Kidney epithelial cell (primary cell): Measurements from ENCODE around the gene LIPC. TPM values are rescaled to one million over a fixed set of nuclear protein-coding genes. Genes with fewer than 3 reads are reported as not detected.

Experiments used
- DNase-seq: peaks from one replicate; pipeline ENCODE4 v3.0.0-alpha.2; 2010; ENCODE audit warnings: low read depth
- H3K27me3 ChIP-seq: 2 replicates; pipeline ENCODE4 v1.6.0; 2011; ENCODE audit warnings: low read length; ENCODE audit not compliant: control insufficient read depth, insufficient read depth
- H3K36me3 ChIP-seq: 2 replicates; pipeline ENCODE4 v1.5.1; 2011; ENCODE audit warnings: low read length; ENCODE audit not compliant: control insufficient read depth, insufficient read depth
- H3K4me3 ChIP-seq: 2 replicates; pipeline ENCODE4 v1.5.1; 2011; ENCODE audit warnings: low read depth, mild to moderate bottlenecking, control low read depth, low read length
- total RNA-seq: library from RNA; depleted of rRNA; stranded (reverse); fragments of >200 nt; gene quantifications from 2 replicates; pipeline ENCODE4 v1.2.3, GENCODE V29; 2015
- TF ChIP-seq, protein P1 (sequence below): IDR thresholded peaks from 2 replicates; pipeline ENCODE4 v1.5.1; 2011; ENCODE audit warnings: mild to moderate bottlenecking, moderate library complexity, low read length, control low read depth, inconsistent platforms; ENCODE audit not compliant: insufficient read depth, poor library complexity, severe bottlenecking

LIPC gene
- total RNA-seq, 1 donor from 2014 or later = 1.3 TPM

DNA sequence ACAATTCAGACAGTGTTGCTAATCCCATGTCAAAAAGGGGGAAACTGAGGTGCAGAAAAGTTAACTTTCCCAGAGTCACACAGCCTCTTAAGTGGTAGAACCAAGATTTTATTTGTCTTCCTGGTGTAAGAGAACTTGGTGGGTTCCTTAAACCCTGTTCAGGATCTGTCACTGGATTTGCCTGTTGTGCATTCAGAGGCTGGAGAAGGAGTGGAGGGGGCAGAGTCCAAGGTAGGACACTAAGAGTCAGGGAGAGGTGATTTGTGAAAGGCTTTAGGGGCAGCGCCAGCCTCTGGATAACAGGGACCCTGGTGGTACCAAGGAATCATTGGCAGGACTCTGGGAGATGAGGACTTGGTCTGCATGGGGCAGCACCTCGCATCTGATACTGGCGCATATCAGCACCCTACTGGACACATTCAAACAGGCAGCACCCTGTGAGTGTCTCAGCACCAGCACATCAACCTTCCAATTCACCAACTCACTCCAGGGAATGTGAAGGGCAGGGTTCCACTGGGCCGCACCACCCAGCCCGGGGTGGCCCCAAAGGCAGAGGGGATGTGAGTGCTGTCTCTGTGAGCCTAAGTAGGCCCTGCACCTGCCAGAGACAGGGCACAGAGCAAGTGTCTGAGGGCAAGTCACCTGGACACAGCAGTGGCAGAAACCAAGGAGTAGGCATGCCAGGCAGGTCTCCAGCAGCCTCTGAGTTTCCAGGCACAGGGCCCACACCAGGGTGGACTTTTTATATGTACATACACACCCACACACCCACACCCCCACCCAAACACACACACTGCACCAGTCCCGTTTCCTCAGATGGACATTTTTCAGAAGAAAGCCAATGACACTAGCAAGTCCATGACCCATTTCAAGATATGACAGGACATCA lies 71.6 kb downstream of the LIPC start:
- Histone ChIP-seq H3K4me3 (no peak overlapping the region), H3K36me3 (no peaks in the 10 kb centered on the region), H3K27me3 (no peaks in the 10 kb centered on the region)
- TF ChIP-seq, protein P1, sequence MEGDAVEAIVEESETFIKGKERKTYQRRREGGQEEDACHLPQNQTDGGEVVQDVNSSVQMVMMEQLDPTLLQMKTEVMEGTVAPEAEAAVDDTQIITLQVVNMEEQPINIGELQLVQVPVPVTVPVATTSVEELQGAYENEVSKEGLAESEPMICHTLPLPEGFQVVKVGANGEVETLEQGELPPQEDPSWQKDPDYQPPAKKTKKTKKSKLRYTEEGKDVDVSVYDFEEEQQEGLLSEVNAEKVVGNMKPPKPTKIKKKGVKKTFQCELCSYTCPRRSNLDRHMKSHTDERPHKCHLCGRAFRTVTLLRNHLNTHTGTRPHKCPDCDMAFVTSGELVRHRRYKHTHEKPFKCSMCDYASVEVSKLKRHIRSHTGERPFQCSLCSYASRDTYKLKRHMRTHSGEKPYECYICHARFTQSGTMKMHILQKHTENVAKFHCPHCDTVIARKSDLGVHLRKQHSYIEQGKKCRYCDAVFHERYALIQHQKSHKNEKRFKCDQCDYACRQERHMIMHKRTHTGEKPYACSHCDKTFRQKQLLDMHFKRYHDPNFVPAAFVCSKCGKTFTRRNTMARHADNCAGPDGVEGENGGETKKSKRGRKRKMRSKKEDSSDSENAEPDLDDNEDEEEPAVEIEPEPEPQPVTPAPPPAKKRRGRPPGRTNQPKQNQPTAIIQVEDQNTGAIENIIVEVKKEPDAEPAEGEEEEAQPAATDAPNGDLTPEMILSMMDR = no peak
- no peak for DNase-seq

DNA sequence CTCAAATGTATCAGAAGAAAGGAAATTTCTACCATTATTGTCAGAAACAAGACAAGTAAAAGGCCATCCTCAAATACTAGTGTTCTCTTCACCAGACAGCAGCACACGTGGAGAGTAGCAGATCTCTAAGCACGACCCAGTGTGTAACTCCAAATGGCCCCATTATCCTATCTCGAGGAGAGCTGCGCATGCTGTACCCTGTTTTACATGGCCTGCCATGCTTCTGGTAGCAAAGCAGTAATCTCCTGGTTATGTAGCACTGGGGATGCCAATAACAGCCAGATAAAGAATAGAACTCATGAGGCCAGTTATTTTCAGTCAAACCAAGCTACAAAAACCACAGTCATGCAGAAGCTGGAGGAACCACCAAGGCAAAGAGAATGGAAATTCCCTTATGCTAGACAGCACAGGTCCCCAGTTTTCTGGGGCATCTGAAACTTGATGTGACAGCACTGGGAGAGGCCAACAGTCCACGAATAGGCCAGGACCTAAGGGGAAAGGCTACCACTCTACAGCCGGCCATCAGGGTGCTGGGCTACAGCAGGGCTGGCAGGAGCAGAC lies 73.0 kb downstream of the LIPC start:
- H3K27me3 ChIP-seq = no peaks in the 10 kb centered on the region
- no peak overlapping the region for H3K4me3 ChIP-seq
- no peaks in the 10 kb centered on the region for H3K36me3 ChIP-seq
- no peak for DNase-seq
- TF ChIP-seq, protein P1 = no peak

DNA sequence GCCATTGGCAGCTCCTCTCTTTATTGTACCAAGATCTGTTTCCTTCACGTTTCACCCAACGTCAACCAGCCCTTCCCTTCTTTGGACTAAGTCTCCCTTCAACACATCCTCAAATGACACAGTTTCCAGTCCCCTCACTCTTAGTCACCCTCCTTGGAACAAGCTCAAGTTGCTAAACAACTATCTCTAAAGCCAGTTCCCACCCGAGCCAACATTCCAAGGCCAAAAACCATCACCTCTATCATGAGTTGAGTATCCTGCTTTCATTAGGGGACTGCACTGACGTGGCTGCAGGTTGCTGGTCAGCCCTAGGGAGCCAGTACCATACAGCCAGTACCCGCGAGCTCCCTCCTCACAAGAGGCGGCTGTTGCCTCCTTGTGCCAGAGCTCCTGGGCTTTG lies 73.8 kb downstream of the LIPC start:
- DNase-seq = no peak
- Histone ChIP-seq H3K4me3 (no peak overlapping the region), H3K36me3 (no peaks in the 10 kb centered on the region), H3K27me3 (no peaks in the 10 kb centered on the region)
- TF ChIP-seq, protein P1 = no peak

DNA sequence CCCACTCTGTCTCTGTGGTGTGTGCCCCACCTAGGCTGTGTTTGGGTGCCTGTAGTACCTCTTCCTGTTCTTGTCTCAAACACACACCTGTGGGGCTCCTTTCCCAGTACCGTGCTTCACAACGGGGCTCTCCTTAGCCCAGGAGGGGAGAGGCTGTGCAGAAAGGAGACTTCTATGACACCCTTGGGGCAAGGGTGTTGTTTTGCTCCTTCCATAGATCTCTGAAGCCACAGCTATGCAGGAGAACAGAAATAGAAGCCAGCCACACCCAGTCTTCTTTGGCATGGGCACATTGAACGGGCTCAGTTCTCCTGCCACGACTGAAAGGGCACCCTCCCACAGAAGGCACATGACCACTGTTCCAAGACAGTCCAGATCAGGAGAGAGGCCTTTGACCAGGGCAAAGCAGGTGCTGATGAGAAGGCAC lies 74.3 kb downstream of the LIPC start:
- TF ChIP-seq, protein P1 = no peak
- no peaks in the 10 kb centered on the region for H3K36me3 ChIP-seq
- no peak for DNase-seq
- no peaks in the 10 kb centered on the region for H3K27me3 ChIP-seq
- H3K4me3 ChIP-seq = no peak overlapping the region

DNA sequence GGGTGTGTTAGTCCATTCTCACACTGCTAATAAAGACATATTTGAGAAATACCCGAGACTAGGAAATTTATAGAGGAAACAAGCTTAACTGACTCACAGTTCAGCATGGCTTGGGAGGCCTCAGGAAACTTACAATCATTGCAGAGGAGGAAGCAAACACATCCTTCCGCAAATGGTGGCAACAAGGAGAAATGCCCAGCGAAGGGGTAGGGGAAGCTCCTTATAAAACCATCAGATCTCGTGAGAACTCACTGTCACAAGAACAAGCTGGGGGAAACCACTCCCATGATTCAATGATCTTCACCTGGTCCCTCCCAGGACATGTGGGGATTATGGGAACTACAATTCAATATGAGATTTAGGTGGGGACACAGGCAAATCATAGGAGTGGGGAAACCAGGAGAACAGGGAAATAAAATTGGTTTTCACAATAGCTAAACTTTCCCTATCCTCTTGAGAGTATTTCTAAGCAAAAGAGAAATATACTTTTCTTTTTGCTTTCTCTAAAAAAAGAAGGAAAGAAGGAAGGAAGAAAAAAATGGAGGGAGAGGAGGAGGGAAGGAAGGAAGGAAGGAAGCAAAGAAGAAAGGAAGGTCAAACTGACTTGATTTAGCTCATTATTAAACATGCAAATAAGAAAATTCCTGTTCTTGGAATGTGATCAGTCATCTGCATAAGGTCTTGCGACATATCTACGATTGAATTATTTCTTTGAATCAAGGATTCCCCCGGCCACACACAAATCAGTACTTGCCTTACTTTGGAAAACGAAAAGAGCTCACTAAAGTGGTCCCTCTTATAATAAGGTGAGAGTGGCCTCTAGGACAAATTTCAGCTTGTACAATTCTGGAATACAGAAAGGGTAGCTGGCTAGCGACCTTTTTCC lies 75.2 kb downstream of the LIPC start:
- DNase-seq = no peak
- H3K4me3 ChIP-seq = no peak overlapping the region
- TF ChIP-seq, protein P1 = no peak
- no peaks in the 10 kb centered on the region for H3K27me3 ChIP-seq
- H3K36me3 ChIP-seq = no peaks in the 10 kb centered on the region
